ENCODE data around the gene SH3PXD2B.
"Not testable (repeated sequence)": the region's sequence is repeated elsewhere in the genome, so short reads cannot be mapped to it uniquely, and the experiment has no call there.

SH3PXD2B gene

GRCh38 chr5:172414531-172415361, 39.6 kb downstream of the SH3PXD2B start:
- no peak overlapping the region for H3K4me3 ChIP-seq (ENCODE audit: low read depth, low read length)
- TF ChIP-seq CTCF (IDR thresholded peaks at IDR 0.05; ENCODE audit: low read depth, low read length, missing control alignments), result no peak
- no peak for DNase-seq (ENCODE audit: low read depth)

- TF ChIP-seq CTCF (IDR thresholded peaks at IDR 0.05; ENCODE audit: low read depth, low read length, missing control alignments), result no peak
- no peak for DNase-seq (ENCODE audit: low read depth)
- H3K4me3 ChIP-seq (ENCODE audit: low read depth, low read length), result no peak overlapping the region
Measured at GRCh38 chr5:172413601-172414171, 40.6 kb downstream of the SH3PXD2B start.

GRCh38 chr5:172412724-172413286, 41.5 kb downstream of the SH3PXD2B start:
- H3K4me3 ChIP-seq (ENCODE audit: low read depth, low read length), result no peak overlapping the region
- no peak for TF ChIP-seq CTCF (IDR thresholded peaks at IDR 0.05; ENCODE audit: low read depth, low read length, missing control alignments)
- no peak for DNase-seq (ENCODE audit: low read depth)

- no peak for DNase-seq (ENCODE audit: low read depth)
- H3K4me3 ChIP-seq (ENCODE audit: low read depth, low read length), result no peak overlapping the region
- no peak for TF ChIP-seq CTCF (IDR thresholded peaks at IDR 0.05; ENCODE audit: low read depth, low read length, missing control alignments)
Measured at GRCh38 chr5:172411484-172412072, 42.7 kb downstream of the SH3PXD2B start.

- TF ChIP-seq CTCF (IDR thresholded peaks at IDR 0.05; ENCODE audit: low read depth, low read length, missing control alignments), result no peak
- no peak overlapping the region for H3K4me3 ChIP-seq (ENCODE audit: low read depth, low read length)
- DNase-seq (ENCODE audit: low read depth), result no peak
Measured at GRCh38 chr5:172410662-172411483, 43.5 kb downstream of the SH3PXD2B start.

- TF ChIP-seq CTCF (IDR thresholded peaks at IDR 0.05; ENCODE audit: low read depth, low read length, missing control alignments), result no peak
- DNase-seq (ENCODE audit: low read depth), result no peak
Measured at GRCh38 chr5:172410160-172410559, 44.2 kb downstream of the SH3PXD2B start.

GRCh38 chr5:172409477-172409876, 44.8 kb downstream of the SH3PXD2B start:
- not testable (repeated sequence) for H3K4me3 ChIP-seq (ENCODE audit: low read depth, low read length); DNase-seq (ENCODE audit: low read depth)

More at GRCh38 chr5:172410160-172410559, 44.2 kb downstream of the SH3PXD2B start:
- H3K4me3 ChIP-seq (ENCODE audit: low read depth, low read length), result no peak overlapping the region

Measured in GM12864 (cell line).